ENCODE results near the gene SLC25A39. TPM values are rescaled to one million over a fixed set of nuclear protein-coding genes. Genes with fewer than 3 reads are reported as not detected.

Gene SLC25A39
- total and polyA plus RNA-seq, 9 of the 15 experiments (the other 6 are each of a cell fraction or from before 2014, with no cell fraction given) = 4.8 to 267 (median 140) TPM

- TF ChIP-seq ZNF639 (CRISPR knock-in tag; conservative IDR thresholded peaks at IDR 0.05 in 1 of 2, IDR thresholded peaks at IDR 0.05 in 1 of 2) (0 out of 4 replicates have a peak, but pooled peaks of 1 of the 2 experiments have one; percentile 14), SRSF1 (IDR thresholded peaks at IDR 0.05; ENCODE audit: low read depth, low read length) (no peak), TAF1 (IDR thresholded peaks at IDR 0.05; ENCODE audit: control insufficient read depth, extremely low read depth, insufficient read depth, low read length, severe bottlenecking) (no peak), CCAR2 (IDR thresholded peaks at IDR 0.05; ENCODE audit: low read depth, low read length) (no peak), MAFK (IDR thresholded peaks at IDR 0.05; ENCODE audit: low read length) (no peak), ZBTB7A (IDR thresholded peaks at IDR 0.05; ENCODE audit: borderline replicate concordance, control insufficient read depth, low read depth, low read length) (peak; percentile 54), BRD4 (IDR thresholded peaks at IDR 0.05) (no peak), ZBTB11 (CRISPR knock-in tag; IDR thresholded peaks at IDR 0.05) (no peak), EGR1 (conservative IDR thresholded peaks at IDR 0.05) (0 out of 2 replicates have a peak, but pooled peaks have one; percentile 7), BHLHE40 (IDR thresholded peaks at IDR 0.05; ENCODE audit: low read length) (no peak), ZNF740 (CRISPR knock-in tag; IDR thresholded peaks at IDR 0.05) (no peak), ZNF740 (tag; IDR thresholded peaks at IDR 0.05) (0 out of 4 replicates have a peak, but pooled peaks of 1 of the 2 experiments have one; percentile 17), RBBP5 (IDR thresholded peaks at IDR 0.05; ENCODE audit: borderline replicate concordance, insufficient read depth, low read length, poor library complexity, severe bottlenecking) (peak; percentile 62), MYNN (IDR thresholded peaks at IDR 0.05) (no peak), MYNN (CRISPR knock-in tag; IDR thresholded peaks at IDR 0.05) (no peak), MTA1 (IDR thresholded peaks at IDR 0.05; ENCODE audit: borderline replicate concordance) (no peak)
These were observed 38.5 kb upstream of the SLC25A39 start (continued) for GRCh38 chr17:44362949-44363612.
